HG02981 (cell line): ENCODE results near the gene UTP11.
"Not testable (repeated sequence)": the region's sequence is repeated elsewhere in the genome, so short reads cannot be mapped to it uniquely, and the experiment has no call there.

Source experiments
- ATAC-seq: cut with Tn5 transposase; IDR thresholded peaks from one replicate; pipeline ENCODE4 v1.9.1; 2021; ENCODE audit warnings: mild to moderate bottlenecking, moderate library complexity; ENCODE audit not compliant: unreplicated experiment

UTP11 gene

DNA sequence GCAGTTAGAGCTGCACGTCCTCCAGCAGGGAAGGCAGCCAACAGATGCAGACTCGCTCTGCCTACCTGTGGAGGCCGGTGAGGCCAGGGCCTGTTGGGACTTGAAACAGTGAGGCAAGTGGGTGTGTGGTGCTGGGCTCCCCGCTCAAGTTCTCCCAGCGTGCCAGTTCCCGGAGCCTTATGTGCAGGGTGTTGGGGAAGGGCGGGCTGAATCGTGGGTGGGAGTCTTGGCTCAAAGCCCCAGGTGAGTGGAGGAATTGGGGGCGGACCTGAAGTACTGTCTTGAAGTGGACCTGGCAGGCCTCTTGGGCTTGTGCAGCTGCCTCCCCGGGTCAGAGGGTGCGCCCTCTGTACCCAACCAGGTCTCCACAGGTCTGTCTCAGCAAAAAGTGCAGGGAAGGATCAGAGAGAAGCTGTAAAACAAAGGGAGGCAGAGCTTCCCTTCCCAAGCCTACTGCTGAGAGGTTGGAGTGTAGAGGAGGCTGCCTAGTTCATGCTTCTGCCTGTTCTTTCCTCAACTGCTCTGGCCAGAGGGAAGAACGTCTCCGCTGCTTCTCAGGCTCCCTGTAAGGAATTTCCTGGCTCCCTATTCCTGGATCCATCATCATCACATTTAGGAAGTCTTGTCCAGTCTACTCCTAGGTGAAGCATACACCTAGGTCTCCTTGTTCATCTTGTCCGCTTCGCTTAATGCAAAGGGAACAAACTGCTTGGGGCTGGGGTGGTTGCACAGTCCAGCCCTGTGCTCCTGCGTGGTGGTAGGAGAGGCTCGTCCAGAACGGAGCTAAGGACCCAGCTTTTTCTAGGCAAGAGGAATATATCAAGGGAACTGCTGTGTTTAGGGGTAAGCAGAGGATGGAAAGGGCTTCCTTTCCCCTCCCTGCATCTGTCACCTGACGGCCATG lies 14.9 kb downstream of the UTP11 start:
- no peak for ATAC-seq

DNA sequence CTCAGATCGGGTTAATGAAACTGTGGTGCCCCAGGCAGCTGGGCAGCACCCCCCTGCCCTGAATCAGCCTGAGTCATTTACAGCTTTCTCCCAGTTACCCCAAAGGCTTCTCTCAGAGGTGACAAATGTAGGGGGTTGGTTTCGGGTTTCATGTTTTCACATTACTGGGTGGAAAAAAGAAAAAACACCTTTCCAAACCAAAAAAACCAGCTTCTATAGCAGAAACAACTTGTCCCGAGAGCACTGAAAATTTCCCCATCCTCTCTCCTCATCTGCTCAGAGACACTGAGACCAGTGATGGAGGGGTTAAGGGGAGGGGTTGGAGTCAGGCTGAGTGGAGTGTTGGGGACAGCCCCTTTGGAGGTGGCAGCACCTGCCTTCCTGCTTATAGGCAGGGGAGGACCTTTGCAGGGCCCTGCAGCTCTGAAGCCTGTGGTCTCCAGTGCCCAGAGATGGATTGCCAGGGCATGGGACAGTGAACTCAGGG lies 15.6 kb downstream of the UTP11 start:
- ATAC-seq: peak; percentile 70

- ATAC-seq: no peak
These were observed 16.1 kb downstream of the UTP11 start for GRCh38 chr1:38028671-38029070.

GRCh38 chr1:38029081-38029681 lies 16.6 kb downstream of the UTP11 start:
- no peak for ATAC-seq

- peak; percentile 37 for ATAC-seq
These were observed 17.4 kb downstream of the UTP11 start for GRCh38 chr1:38029685-38030511.

DNA sequence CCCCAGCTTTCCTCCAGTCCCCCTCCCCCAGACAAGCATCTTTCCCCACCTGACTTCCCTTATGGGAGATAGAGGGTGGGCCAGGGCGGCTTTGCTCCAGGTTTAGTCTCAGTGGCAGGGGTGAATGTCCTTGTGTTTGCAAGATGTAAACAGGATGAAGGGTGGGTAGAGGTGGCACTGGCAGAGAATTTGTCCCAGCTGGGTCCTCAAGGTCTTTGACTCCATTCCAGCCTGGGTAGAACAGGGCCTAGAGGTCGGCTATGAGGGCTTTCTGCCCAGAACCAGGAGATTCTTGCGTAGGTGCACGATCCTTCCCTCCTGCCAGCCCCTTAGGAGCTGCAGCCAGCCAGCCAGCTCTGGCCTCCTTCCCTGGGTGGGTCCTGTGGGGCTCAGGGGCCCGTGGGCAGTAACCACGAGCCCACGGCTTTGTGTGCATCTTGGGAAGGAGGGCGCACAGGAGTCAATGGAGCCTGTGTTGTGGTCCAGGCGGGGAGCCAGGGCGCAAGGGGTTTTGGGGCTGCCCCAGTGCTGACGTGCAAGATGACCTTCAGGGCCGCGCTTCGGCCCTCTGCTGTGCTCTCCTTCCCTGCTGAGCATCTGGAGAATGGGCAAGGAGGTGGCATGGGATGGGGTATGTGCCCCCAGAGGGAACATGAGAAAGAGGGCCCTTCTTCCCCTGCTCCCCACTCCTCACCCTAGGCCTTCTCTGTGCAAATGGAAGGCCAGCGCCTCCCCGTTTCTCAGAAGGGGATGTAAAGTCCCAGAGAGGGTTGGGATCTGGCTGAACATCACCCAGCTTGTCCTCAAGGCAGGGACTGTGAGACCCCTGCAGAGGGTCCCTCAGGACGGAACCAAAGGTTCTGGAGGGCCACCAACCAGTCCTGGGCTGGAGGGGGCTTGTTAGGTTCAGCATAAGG lies 18.3 kb downstream of the UTP11 start:
- no peak for ATAC-seq

DNA sequence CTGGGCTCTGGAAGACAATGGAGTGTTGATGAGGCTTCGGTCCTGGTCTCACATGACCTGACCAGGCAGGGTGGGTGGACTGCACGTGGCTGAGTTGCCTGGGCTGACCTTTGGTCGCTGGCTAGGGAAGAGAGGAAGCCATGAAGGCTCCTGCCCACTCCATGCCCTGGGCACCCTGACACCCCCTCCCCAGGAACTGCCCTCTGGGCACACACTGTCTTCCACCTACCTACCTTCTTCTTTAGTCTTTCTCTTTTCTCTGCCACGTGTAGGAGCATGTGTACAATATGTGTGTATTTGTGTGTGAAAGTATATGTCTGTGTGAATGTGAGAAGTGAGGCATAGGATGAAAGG lies 19.0 kb downstream of the UTP11 start:
- ATAC-seq: no peak

DNA sequence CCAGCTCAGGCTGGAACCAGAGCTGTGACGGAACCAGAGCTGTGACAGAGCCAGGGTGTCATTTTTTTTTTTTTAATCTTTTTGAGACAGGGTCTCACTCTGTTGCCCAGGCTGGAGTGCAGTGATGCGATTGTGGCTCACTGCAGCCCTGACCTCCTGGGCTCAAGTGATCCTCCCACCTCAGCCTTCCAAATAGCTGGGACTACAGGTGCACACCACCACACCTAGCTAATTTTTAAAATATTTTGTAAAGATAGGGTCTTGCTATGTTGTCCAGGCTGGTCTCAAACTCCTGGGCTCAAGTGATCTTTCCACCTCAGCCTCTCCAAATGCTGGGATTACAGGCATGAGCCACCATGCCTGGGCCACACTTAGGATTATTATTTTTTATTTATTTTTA lies 20.5 kb downstream of the UTP11 start:
- ATAC-seq: not testable (repeated sequence)

- no peak for ATAC-seq
These were observed 22.3 kb downstream of the UTP11 start for GRCh38 chr1:38034871-38035270.

DNA sequence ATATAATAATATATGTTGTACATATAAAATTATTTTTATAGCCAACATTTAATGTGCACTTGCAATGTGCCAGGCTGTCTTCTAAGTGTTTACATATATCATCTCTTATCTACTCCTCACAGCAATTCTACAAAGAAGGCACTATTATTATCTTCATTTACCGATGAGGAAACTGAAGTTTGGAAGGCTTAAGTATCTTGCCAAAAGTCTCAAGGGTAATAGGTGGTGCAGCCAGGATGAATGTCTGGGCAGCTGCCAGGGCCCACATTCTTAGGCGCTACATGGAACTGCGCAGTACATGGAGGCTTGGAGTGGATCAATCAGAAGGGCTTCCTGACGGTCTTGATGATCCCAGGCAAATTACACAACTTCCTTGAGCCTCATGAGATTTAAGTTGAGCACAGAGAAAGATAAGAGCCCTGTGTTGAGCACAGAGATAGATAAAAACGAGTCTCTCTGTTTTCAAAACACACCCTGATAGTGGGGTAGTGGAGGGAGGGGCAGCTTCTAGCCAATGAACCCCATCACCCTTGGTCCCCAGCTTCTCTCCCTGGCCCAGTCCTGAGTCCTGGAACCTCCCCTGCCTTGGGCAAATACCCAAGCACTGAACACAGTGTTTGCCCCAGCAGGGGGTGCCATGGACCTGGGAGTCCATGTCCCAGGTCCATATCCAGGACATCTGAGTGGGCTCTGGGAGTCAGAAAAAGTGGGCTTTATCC lies 24.8 kb downstream of the UTP11 start:
- ATAC-seq: no peak

DNA sequence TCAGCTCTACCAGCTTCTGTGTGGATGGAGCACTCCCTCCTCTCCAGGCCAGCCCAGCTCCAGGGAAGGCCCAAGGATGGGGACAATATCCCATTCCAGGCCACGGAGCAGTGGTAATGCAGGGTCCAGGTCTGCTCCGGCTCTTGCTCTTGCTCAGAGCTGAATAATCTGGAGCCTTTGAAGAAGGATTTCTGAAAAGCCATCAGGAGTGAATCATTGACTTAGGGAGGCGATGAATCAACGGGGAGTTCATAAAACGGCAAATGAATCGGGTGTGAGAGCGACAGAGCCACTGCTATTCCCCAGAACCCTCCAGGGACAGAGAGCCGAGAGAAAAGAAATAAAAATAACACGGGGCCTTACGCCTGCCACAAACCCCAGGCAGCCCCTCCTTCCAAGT lies 26.3 kb downstream of the UTP11 start:
- no peak for ATAC-seq

GRCh38 chr1:38039331-38040088 lies 27.0 kb downstream of the UTP11 start:
- no peak for ATAC-seq

DNA sequence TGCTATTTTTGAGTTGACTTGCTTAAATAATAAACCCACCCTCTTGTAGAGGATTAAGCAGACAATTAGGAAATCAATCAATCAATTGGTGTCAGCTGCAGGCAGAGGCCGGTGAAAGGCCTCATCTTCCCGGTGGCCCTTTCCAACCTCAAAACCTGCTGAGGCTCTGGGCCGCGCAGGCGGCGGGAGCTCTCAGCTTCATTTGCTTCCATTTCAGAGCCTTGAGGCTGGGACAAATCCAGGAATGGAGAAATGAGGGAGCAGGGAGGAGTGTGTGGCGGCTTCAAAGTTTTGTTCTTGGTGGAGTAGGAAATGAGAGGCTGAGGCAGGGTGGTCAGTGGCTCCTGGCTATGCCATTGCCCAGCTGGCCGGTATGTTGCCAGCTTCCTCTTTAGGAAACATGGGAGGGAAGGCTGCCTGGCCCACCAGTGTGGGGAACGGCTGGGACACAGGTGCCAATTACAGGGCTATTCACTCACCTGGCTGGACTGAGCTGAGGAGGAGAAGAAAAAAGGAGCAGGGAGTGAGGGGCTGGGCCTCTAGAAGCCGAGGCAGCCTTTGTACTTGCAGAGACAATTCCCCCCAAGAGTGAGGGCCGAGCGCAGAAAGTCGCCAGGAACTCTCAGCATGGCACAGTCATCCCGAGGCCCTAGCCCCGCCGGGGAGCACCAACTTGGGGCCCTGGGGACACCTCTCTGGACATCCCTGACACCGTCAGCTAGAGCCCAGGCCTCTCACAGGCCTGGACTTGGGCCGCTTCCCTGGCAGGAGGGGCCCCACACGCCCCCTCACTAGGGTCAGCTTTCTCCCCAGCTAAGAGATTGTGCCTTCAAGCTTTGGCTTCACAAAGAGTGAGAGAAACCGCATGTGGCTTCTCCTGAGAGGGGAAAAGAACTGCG lies 29.7 kb downstream of the UTP11 start:
- no peak for ATAC-seq

DNA sequence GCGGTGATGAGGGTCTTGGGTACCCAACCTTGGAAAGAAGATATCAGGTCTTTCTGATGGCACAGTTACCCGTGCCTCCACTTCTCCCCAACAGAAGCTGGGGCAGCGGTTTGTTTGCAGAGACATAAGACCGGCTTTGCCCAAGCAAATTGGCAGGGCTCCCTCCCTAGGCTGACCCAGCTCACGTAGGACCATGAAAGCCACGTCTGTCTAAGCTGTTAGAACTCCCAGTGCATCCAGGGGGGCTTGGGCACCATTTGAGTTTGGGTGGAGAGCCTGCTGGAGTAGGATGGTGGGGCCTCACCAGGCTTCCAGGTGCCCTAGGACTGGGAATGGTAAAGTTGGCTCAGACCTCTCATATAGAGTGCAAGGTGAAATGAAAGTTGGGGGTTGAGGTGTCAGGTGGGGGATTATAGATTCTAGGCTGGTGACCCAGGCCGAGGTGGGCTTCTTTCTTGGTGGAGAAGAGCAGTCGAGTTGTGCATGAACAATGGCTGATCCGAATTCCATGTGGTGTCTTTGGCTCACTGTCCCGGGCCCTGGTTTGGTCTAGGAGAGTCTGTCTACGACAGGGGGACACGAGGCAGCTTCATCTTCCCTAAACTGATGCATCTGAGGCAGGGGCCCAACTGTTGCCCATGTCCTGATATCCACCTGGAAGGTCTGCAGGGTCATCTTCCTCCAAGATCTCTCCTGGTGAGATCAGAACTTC lies 30.7 kb downstream of the UTP11 start:
- ATAC-seq: no peak

DNA sequence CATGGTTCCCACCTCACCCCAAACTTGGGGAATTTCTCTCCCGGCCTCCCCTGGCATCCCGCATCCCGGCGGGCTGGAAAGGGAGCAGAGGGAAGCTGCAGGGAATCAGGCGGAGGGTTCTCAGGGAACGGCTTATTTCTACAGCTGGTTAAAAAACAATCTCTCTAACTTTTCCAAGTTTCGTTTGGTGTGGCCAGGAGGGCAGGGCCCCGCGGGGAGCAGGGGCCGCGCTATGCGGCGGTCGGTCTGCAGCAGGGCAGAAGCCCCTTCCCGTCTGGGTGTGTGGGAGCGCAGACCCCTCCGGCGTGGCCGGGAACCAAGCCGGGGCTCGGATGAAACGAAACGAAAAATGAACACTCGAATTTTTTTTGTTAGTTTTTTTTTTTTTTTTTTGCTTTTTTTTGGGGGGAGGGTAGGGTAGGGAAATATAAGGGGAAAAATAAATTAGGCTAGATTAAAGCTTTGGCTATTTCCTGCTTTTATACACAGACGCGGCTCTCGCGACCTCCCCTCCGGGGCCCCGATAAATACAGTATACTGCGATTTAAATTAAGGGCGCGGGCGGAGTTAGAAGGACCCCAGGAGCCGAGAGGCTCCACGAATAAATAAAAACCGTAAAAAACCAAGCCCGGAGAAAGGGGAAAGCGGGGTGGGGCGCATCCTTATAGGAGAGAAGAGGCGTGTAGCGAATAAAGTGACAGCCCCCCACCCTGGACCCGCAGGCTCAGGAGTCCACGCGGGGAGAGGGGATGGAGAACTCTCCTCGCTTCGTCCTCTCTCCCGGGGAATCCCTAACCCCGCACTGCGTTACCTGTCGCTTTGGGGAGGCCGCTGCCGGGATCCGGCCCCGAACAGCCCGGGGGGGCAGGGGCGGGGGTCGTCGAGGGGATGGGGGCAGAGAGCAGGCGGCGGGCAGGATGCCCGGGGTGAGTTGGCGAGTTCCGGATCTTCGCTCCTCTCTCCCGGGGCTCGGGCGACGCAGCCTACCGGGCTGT lies 32.0 kb downstream of the UTP11 start:
- no peak for ATAC-seq
